ENCODE data around the gene DENND2A.
"Not testable (repeated sequence)": the region's sequence is repeated elsewhere in the genome, so short reads cannot be mapped to it uniquely, and the experiment has no call there.

DENND2A gene, protein sequence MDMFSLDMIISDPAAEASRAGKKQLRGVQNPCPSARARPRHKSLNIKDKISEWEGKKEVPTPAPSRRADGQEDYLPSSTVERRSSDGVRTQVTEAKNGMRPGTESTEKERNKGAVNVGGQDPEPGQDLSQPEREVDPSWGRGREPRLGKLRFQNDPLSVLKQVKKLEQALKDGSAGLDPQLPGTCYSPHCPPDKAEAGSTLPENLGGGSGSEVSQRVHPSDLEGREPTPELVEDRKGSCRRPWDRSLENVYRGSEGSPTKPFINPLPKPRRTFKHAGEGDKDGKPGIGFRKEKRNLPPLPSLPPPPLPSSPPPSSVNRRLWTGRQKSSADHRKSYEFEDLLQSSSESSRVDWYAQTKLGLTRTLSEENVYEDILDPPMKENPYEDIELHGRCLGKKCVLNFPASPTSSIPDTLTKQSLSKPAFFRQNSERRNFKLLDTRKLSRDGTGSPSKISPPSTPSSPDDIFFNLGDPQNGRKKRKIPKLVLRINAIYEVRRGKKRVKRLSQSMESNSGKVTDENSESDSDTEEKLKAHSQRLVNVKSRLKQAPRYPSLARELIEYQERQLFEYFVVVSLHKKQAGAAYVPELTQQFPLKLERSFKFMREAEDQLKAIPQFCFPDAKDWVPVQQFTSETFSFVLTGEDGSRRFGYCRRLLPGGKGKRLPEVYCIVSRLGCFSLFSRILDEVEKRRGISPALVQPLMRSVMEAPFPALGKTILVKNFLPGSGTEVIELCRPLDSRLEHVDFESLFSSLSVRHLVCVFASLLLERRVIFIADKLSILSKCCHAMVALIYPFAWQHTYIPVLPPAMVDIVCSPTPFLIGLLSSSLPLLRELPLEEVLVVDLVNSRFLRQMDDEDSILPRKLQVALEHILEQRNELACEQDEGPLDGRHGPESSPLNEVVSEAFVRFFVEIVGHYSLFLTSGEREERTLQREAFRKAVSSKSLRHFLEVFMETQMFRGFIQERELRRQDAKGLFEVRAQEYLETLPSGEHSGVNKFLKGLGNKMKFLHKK

DNA sequence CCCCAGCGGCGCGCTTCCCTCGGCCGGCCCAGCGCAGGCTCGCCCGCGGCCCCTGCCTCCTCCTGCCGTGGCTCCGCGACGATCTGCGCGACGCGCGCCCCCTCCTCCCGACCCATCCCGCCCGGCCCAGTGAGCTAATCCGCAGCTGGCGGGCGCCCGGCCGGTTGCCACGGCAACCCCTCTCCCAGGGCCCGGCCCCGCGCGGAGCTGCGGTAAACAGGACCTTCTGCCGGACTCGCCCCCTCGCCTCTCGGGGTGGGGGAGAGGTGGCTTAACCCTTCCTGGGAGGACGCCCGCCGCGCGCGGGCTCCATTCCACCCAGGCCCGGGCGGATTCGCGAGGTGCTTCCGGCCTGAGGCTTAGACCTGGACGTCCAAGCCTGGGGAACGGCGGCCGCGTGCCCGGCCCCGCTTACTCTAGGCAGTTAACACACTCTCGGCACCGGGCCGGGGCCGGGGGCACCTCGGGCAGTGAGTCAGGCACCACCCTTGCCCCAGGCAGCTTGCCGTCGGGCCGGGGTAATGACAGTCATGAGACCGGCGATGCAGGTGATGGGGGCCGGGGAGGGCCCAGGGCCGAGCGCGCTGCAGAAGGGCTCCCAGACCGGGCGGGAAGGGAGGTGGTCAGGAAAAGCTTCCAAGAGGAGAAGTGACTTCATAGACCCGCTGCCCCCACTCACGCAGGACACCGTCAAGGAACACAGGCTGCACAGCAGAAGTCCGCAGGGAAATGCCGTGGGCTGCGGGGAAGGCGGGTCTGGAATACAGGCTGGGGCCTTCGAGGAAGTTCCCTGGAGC, at the start of gene DENND2A:
Gene DENND2A (minus strand): TSS at position 87 of the 797 bp plus-strand sequence. CDS start 38,416 bp downstream, outside the sequence.
- peak; percentile 52 for DNase-seq

DNA sequence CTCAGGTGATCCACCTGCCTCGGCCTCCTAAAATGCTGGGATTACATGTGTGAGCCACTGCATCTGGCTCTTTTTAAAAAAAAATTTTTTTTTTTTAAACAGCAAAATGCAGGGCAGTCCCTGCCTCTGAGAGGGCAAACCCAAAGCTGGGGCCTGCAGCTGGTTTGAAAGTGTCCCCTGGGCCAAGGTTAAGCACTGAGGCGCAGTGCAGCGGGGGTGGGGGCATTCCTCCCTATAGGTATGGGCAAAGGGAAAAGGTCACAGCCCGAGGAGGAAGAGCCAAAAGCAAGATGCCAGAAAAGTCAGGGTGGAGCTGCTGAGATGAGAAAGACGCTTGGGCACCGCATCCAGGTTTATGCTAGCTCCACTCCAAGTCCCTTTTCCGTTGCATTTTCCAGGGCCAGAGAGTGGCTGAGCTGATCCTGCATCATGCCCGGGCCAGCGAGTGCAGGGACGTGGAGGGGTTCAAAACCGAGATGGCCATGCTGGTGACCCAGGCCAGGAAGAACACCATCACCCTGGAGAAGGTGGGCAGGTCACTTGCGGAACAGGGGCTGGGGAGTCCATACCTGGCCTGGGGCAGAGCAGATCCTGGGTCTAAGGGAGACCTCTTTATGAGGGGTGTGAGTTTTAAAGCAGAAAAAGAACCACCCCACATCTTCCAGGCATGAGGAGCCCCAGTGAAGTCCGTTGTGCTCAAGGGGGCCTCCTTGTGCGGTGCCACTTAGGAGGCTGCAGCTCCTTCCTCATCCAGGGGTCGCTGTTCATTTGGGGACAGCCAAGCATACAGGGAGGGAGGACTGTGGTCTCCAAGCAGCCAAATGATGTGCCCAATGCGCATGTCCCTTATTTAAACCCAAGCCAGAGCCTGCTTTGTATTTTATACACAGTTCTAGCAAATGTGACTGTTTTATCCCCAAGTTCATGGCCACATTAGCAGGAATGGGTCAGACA, 48.9 kb upstream of the DENND2A start:
- DNase-seq: no peak

DNA sequence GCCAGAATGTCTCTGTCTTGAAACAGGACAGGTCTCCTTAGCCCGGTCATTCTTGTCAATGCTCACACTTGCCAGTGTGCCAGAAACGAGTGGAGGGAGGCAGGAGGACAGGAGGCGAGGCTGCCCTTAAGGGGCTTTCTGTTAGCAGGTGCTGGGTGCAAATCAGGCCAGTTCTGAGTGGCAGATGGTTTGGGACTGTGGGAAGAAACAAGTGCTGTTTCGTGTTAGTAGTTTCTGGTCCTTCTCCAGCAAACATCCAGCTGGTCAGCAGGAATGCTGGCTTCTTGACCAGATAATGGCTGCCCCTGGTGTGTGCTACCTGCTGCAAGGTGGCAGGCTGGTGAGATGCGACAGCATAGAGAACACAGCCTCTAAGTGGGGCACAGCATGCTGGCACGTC, 47.7 kb upstream of the DENND2A start:
- DNase-seq: no peak

DNA sequence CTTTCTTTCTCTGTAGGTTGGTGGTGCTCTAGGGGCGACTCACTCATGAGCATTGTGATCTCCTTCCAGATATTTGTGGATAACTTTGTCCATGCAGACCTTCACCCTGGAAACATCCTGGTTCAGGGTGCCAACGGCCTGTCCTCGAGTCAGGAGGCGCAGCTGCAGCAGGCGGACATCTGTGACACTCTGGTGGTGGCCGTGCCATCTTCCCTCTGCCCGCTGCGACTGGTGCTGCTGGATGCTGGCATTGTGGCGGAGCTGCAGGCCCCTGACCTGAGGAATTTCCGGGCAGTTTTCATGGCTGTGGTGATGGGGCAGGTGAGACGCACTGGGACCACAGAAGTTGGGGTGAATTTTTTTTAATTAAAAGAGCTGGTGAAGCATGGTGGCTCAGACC, 46.3 kb upstream of the DENND2A start:
- no peak for DNase-seq

DNA sequence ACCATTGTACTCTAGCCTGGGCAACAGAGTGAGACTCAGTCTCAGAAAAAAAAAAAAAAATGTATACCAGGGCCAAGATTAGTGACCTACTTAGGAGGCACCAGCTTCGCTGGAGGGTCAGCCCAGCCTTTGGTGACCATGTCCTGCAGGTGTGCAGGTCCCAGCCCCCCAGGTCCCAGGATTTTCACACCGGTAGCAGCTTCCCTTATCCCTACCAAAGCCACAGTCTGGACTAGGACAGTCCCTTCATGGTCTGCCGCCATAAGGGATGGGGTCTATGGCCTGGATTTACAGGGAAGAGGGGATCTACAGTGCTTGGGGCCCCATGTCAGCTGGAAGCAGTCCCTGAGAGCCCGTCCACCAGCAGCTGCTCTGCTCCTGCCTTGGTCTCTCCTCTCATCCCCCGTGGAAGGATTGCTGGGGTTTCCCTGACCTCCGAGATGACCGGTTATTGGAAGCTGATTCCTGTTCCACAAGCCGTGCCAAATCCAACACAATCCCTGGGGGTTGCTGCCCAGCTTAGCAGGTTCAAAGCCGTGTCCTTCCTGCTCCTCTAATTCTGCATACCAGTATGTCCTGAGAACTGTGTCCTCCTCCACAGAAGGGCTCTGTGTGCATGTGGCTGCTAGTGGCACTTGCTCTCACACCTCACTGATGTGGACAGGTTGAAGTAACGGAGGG, 44.9 kb upstream of the DENND2A start:
- DNase-seq: no peak

DNA sequence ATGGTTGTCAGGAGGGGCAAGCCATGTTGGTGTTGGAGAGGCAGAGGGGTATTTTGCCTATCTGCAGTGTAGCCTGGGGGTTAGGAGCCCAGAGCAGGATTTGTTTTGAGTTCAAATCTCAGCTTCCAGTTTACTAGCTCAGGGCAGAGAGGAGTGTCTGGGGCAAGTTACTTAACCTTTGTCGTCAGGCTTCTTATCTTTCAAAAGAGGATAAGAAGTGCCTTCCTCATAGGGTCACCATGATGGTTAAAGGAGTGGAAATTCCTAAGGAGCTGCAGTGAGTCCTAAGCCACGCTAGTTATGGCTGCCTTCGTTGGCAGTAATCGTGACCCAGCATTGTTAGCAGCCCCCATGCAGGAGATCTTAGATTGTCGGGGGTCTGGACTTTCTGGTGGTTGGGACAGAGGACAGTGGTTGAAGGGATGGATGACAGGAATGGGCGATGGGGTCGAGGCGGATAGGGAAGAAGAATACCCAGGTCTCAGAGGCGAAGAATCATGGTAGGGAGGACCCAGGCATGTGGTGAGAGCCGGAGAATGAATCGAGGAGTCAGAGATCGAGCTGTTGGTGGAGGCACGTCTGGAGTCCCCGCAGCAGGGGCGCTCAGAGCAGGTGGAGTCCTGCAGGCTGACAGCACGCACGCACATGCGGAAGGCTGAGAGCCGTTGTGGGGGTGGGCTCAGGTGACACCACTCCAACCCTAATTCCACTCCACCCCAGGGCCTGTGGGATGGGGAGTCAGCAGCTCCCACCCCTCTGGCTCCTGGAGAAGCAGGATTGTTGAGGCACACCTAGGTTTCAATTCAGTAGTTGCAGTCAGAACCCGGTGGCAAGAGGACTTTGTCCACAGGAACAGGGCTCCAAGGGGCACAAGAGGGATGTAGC, 43.7 kb upstream of the DENND2A start:
- DNase-seq: no peak

DNA sequence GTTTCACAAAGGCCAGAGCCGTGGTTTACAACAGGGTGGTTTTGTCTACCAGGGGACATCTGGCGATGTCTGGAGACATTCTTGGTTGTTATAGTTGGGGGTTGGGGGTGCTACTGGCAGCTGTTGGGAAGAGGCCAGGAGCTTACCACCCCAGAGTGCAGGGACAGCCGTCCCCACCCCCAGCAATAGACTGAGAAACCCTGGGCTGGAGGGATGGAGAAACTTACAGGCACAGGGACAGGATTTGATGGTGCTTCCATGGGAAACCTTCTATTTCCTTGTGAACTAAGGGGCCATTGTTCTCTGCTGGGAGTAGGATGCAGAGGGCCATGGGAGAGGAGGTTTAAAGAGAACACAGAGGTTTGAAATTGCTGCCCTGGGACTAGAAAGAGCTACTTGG, 43.0 kb upstream of the DENND2A start:
- DNase-seq: no peak

DNA sequence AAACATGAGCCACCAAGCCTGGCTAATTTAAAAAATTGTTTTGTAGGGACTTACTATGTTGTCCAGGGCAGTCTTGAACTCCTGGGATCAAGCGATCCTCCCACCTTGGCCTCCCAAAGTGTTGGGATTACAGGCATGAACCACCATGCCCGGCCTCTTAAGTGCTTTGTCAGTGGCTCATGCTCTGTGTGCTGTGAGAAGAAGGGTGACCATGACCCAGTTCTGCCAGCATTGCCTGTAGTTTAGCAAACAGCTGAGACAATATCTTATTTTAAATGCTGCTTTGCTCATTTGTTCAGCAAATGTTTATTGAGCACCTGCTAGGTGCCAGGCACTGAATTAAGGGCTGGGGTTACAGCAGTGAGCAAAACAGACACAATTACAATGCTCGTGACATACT, 41.2 kb upstream of the DENND2A start:
- no peak for DNase-seq

DNA sequence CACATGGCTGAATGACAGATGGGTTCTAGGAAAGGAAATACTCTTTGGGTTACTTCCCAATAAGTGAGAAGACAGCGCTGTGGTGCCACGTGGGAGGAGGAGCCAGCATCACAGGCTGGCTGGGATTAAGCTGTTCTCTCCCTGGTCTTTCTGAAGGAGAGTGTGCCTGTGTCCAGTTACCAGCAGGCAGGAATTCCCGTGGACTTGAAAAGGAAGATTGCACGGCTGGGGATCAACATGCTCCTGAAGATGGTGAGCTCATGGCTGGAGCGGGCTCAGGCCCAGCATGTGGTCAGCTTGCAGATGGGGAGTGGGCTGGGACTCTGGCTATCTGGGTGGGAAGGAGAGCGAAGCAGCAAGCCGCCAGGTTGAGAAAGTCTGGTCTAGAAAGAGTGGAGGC, 40.3 kb upstream of the DENND2A start:
- DNase-seq: no peak

DNA sequence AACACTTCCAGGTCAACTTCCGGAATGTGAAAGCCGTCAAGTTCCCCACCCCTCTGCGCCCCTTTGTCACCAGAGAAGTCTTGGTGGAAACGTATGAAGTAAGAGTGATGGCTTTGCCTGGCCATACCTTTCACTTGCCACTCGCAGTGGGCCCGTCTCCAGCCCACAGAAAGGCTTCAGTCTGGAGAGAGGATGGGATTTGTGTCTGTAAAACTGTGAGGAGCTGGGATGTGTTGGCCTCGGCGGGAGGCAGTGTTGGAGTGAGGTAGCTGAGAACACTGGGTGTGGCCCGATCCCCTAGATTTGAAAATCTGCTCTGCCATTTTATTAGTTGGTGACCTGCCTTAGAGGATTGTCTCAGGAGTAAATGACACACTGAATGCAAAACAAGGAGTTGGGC, 38.6 kb upstream of the DENND2A start:
- DNase-seq: no peak

DNA sequence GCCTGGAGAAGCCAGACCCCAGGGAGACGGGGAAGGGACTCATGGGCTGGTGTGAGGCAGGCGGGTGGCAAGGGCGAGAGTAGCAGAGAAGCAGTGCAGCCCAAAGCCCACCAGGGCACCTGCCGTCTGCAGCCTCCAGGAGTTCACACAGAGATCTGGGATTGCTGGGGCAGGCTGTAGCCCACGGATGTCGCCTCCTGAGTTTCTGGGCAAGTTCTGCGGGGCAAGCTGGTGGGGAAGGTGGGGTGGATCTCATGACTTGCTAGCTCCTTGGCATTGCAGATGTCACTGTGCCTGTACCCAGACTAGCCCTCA, 38.2 kb upstream of the DENND2A start:
- DNase-seq: no peak

DNA sequence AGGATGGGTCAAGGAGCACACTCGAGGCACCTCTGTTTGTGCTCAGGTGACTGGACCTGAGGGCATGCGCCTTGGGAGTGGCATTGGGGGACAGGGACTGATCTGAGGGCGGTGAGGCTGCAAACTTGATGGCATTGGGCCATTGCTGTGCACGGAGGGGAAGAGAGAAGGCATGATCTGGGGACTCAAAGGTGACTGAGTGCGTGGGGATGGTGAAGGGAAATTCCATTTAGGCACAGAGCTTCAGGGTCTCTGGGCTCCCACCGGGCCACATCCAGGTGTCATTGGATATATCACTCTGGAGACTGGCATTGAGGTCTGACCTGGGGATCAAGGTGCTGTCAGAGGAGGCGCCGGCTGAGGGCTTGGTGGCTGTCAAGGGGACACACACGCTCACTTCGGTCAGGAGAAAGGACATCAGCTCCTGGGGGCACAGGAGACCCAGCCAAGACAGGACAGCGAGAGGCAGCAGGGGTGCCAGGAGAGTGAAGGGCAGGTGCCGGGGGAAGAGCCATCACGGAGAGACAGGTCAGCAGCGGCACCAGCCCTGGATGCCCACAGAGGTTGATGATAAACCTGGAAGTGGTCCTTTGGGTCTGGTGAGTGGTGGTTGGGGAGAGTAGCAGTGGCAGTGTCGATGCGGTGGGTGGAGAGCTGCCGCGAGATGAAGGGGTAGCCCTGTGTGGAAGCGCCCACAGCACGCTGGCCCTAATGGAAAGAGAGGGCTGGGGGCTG, 37.6 kb upstream of the DENND2A start:
- DNase-seq: no peak

DNA sequence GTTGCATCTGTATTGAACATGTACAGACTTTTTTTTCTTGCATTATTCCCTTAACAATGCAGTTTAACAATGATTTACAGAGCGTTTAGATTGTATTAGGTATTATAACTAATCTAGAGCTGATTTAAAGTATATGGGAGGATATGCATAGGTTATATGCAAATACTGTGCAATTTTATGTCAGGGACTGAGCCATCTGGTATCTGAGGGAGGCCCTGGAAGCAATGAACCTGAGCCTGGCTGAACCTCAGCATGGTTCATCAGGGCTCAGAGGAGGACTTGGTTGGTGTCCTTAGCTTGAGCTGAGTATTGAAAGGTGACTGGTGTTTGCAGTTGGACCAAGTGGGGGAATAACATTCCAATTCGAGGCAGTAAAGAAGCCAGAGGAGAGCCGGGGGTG, 36.9 kb upstream of the DENND2A start:
- no peak for DNase-seq

DNA sequence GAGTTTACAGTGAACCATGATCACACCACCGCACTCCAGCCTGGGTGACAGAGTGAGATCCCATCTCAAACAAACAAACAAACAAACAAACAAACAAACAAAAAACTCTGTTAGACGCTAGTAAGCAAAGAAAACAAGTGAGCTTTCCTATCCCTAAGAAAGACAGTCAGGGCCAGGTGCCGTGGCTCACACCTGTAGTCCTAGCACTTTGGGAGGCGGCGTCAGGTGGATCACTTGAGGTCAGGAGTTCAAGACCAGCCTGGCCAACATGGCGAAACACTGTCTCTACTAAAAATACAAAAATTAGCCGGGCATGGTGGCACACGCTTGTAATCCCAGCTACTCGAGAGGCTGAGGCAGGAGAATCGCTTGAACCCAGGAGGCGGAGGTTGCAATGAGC, 36.3 kb upstream of the DENND2A start:
- not testable (repeated sequence) for DNase-seq

DNA sequence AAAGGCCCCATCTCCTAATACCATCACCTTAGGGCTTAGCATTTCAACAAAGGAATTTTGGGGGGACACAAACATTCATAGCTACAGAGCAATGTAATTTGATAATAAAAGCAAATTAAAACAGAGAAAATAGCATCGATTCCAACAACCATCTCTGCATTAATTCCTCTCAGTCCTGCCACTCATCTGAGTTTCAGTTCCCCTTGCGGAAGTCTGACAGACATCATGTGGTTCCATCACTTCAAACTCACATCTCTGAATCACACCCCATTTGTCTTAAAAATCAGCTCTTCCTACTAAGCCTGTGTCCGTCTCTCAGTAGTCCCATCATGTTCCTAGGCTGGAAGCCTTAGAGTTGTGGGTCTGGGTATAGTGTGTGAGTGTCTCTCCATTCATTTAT, 35.7 kb upstream of the DENND2A start:
- no peak for DNase-seq

DNA sequence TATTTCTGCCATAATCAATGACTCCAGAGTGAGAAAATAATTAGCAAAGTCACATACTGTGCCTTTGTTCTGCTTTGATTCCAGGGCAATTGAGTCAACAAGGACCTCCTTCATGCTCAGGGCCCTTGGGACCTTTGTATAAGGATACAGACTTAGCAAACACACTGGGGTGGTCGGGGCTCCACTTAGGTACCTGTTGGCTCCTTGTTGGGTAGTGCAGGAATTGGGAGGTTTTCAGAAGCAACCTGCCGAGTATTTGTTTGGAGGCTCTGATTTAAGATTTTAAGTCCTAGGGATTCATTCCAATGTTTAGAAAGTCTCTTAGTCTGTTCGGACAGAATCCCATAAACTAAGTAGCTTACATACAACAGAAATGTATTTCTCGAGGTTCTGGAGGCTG, 35.1 kb upstream of the DENND2A start:
- DNase-seq: no peak

DNA sequence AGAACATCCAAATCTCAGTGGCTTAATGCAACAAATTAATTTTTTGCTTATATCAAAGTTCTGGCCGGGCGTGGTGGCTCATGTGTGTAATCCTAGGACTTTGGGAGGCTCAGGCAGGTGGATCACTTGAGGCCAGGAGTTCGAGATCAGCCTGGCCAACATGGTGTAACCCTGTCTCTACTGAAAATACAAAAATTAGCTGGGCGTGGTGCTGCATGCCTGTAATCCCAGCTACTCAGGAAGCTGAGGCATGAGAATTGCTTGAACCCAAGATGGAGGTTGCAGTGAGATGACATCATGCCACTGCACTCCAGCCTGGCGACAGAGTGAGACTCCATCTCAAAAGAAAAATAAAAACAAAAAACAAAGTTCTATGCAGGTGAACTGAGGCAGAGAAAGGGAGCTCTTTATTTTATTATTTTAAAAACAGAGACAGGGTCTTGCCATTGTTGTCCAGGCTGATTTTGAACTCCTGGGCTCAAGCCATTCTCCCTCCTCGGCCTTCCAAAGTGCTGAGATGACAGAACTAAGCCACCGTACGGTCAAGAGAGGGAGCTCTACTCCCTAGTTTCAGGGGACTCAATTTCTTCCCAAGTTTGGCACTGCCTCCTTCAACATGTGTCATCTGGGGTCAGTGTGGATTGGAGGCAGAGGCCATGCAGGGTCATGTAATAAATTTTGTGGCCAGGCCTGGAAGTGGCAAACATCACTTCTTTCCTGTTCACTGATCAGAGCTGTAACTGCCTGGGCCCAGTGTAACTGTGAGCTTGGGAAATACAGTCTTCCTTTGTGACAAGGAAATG, 34.5 kb upstream of the DENND2A start:
- no peak for DNase-seq

DNA sequence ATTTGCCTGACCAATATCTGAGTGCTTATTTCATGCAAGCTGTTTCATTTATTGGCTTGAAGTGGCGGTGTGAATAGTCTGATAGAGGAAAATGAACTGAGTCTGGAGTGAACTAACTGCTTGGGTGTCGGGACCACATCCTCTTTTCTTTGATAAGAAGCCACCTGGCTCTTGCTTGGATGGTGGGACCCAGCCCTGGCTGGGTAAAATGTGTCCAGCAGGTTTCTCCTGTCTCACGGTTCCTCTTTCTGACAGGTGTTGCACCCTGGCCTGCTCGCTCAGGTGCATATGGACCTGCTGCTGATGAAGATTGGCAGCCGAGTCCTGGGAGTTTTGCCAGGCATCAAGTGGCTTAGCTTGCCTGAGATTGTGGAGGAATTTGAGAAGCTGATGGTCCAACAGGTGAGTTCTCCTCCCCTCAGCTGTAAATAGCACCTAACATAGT, 33.8 kb upstream of the DENND2A start:
- no peak for DNase-seq

DNA sequence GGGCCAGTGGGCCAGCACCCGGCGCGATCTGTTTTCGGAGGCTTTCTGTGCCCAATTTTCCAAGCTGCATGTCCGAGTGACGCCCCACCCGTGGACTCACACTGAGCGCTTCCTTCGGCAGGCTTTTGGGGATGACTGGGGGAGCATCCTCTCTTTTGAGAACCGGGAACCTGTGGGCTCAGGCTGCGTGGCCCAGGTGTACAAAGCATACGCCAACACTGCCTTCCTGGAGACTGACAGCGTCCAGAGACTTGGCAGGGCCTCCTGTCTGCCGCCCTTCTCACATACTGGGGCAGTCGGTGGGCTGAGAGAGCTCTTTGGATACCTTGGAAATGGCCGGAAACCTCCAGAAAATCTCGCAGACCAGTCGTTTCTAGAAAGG, 33.2 kb upstream of the DENND2A start:
- no peak for DNase-seq

Data from NCI-H1417 treated with DMSO at 0.1 percent for 48 hours (cell line).